Upper lobe of left lung (tissue), 4 donors: Measurements from ENCODE around the gene KRT23.

ENCODE experiments used
- EP300 ChIP-seq, 4 donors: sonication (generic); formaldehyde crosslinking; IDR thresholded peaks; one replicate each; pipeline ENCODE4 v1.5.1; 2017; ENCODE audit warnings: antibody characterized with exemption in 4 of 4, control low read depth in 2 of 4
- POLR2A ChIP-seq, 4 donors: fragments of 450-650 bp; IDR thresholded peaks; one replicate each; pipeline ENCODE4 v1.5.1; 2016 to 2017; ENCODE audit warnings: antibody characterized with exemption in 4 of 4, mild to moderate bottlenecking in 2 of 4
- POLR2AphosphoS5 ChIP-seq, 2 donors: sonication (generic); formaldehyde crosslinking; IDR thresholded peaks; one replicate each; pipeline ENCODE4 v1.5.1; 2017; ENCODE audit warnings: antibody characterized with exemption in 2 of 2
- TF ChIP-seq, protein P1 (sequence below), 6 experiments: fragments of 450-650 bp in 4 of 6; fragments of 200-600 bp in 2 of 6; sonication (generic) in 2 of 6; IDR thresholded peaks; one replicate each; pipeline ENCODE4 v1.5.1; 2016 to 2019; ENCODE audit warnings: antibody characterized with exemption in 6 of 6

DNA sequence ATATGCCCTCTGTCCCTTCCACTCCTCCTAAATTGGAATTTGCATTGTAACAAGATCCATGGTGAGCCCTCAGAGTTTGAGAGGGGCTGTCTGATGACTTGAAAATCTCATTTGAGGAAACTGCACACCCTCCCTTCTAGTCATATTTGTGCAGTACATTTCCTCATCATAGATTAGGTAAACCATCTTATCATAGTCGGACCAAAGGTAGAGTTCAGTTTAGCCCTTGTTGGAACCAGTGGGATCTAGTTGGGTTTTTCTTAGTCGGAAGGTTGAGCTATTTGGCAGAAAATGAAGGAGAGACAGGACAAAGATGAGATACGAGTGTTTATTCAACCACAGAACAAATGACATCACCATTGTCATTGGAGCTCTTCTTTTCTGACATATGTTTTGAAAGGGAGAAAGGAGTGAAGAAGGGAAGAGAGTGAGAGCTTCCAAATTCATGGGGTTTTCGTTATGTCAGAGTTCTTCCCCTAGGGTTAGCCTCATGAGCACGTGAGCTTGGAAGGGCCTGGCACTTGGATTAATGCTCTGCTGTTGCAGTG lies 36.6 kb downstream of the KRT23 start:
- TF ChIP-seq, protein P1, sequence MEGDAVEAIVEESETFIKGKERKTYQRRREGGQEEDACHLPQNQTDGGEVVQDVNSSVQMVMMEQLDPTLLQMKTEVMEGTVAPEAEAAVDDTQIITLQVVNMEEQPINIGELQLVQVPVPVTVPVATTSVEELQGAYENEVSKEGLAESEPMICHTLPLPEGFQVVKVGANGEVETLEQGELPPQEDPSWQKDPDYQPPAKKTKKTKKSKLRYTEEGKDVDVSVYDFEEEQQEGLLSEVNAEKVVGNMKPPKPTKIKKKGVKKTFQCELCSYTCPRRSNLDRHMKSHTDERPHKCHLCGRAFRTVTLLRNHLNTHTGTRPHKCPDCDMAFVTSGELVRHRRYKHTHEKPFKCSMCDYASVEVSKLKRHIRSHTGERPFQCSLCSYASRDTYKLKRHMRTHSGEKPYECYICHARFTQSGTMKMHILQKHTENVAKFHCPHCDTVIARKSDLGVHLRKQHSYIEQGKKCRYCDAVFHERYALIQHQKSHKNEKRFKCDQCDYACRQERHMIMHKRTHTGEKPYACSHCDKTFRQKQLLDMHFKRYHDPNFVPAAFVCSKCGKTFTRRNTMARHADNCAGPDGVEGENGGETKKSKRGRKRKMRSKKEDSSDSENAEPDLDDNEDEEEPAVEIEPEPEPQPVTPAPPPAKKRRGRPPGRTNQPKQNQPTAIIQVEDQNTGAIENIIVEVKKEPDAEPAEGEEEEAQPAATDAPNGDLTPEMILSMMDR (IDR thresholded peaks at IDR 0.05): no peak
- no peak for TF ChIP-seq POLR2AphosphoS5 (IDR thresholded peaks at IDR 0.05)
- no peak for TF ChIP-seq POLR2A (IDR thresholded peaks at IDR 0.05)
- no peak for TF ChIP-seq EP300 (IDR thresholded peaks at IDR 0.05)
